ENCODE results near the gene PGLYRP4.
"Not testable (repeated sequence)": the region's sequence is repeated elsewhere in the genome, so short reads cannot be mapped to it uniquely, and the experiment has no call there.

PGLYRP4 gene

GRCh38 chr1:153337980-153338853 lies 10.4 kb downstream of the PGLYRP4 start:
- DNase-seq (ENCODE audit: low read depth in 2 of 2) = no peak

GRCh38 chr1:153336650-153337049 lies 12.0 kb downstream of the PGLYRP4 start:
- DNase-seq (ENCODE audit: low read depth in 2 of 2) = no peak

- DNase-seq (ENCODE audit: low read depth in 2 of 2) = no peak
Observed at GRCh38 chr1:153333902-153334301, 14.7 kb downstream of the PGLYRP4 start.

- no peak for DNase-seq (ENCODE audit: low read depth in 2 of 2)
Observed at GRCh38 chr1:153324912-153325311, 23.7 kb downstream of the PGLYRP4 start.

- DNase-seq (ENCODE audit: low read depth in 2 of 2) = no peak
Observed at GRCh38 chr1:153322568-153322967, 26.1 kb downstream of the PGLYRP4 start.

- DNase-seq (ENCODE audit: low read depth in 2 of 2) = not testable (repeated sequence)
Observed at GRCh38 chr1:153318145-153318544, 30.5 kb downstream of the PGLYRP4 start.

GRCh38 chr1:153316013-153316412 lies 32.6 kb downstream of the PGLYRP4 start:
- DNase-seq (ENCODE audit: low read depth in 2 of 2) = not testable (repeated sequence)

- DNase-seq (ENCODE audit: low read depth in 2 of 2) = not testable (repeated sequence)
Observed at GRCh38 chr1:153314388-153314787, 34.3 kb downstream of the PGLYRP4 start.

- no peak for DNase-seq (ENCODE audit: low read depth in 2 of 2)
Observed at GRCh38 chr1:153313288-153313687, 35.4 kb downstream of the PGLYRP4 start.

- DNase-seq (ENCODE audit: low read depth in 2 of 2) = no peak
Observed at GRCh38 chr1:153312570-153313186, 36.0 kb downstream of the PGLYRP4 start, which contains the start of gene PGLYRP3. TSS of gene PGLYRP3 (minus strand) at chr1:153312952. CDS start at chr1:153310665, 2,287 bp downstream.

GRCh38 chr1:153310526-153310925 lies 38.1 kb downstream of the PGLYRP4 start:
- DNase-seq (ENCODE audit: low read depth in 2 of 2) = no peak

- DNase-seq (ENCODE audit: low read depth in 2 of 2) = no peak
Observed at GRCh38 chr1:153309441-153309840, 39.2 kb downstream of the PGLYRP4 start.

GRCh38 chr1:153308540-153308939 lies 40.1 kb downstream of the PGLYRP4 start:
- no peak for DNase-seq (ENCODE audit: low read depth in 2 of 2)

- no peak for DNase-seq (ENCODE audit: low read depth in 2 of 2)
Observed at GRCh38 chr1:153307221-153307600, 41.4 kb downstream of the PGLYRP4 start.

- no peak for DNase-seq (ENCODE audit: low read depth in 2 of 2)
Observed at GRCh38 chr1:153306303-153307220, 42.1 kb downstream of the PGLYRP4 start.

- no peak for DNase-seq (ENCODE audit: low read depth in 2 of 2)
Observed at GRCh38 chr1:153305682-153306081, 43.0 kb downstream of the PGLYRP4 start.

- DNase-seq (ENCODE audit: low read depth in 2 of 2) = no peak
Observed at GRCh38 chr1:153302308-153302707, 46.3 kb downstream of the PGLYRP4 start.

GRCh38 chr1:153293851-153294250 lies 54.8 kb downstream of the PGLYRP4 start:
- DNase-seq (ENCODE audit: low read depth in 2 of 2) = no peak

- DNase-seq (ENCODE audit: low read depth in 2 of 2) = no peak
Observed at GRCh38 chr1:153293480-153293775, 55.2 kb downstream of the PGLYRP4 start.

- DNase-seq (ENCODE audit: low read depth in 2 of 2) = no peak
Observed at GRCh38 chr1:153292740-153293479, 55.7 kb downstream of the PGLYRP4 start.

- no peak for DNase-seq (ENCODE audit: low read depth in 2 of 2)
Observed at GRCh38 chr1:153292185-153292584, 56.5 kb downstream of the PGLYRP4 start.

All from stimulated activated CD4-positive, alpha-beta T cell treated with anti-CD3 and anti-CD28 coated beads, Interleukin-12 subunit alpha, Interleukin-12 subunit beta, amount 100 ng/mL, for 24 hours (primary cell).